Measurements from ENCODE around the gene CBX4. TPM values are rescaled to one million over a fixed set of nuclear protein-coding genes. Genes with fewer than 3 reads are reported as not detected.

Gene CBX4
- total RNA-seq, 1 experiment from 2014 or later: 3.3 TPM

- no peak for ATAC-seq
- TF ChIP-seq ATF2 (CRISPR knock-in tag; IDR thresholded peaks at IDR 0.05; ENCODE audit: borderline replicate concordance, low read depth) (no peak), AR (CRISPR knock-in tag; IDR thresholded peaks at IDR 0.05) (no peak), ZNF219 (CRISPR knock-in tag; IDR thresholded peaks at IDR 0.05; ENCODE audit: borderline replicate concordance) (no peak), ETV6 (CRISPR knock-in tag; IDR thresholded peaks at IDR 0.05) (no peak), ESRRA (CRISPR knock-in tag; IDR thresholded peaks at IDR 0.05; ENCODE audit: borderline replicate concordance) (no peak), STAT6 (CRISPR knock-in tag; conservative IDR thresholded peaks at IDR 0.05; ENCODE audit: low read depth) (no peak), NFE2L1 (CRISPR knock-in tag; IDR thresholded peaks at IDR 0.05) (no peak), CTCF (IDR thresholded peaks at IDR 0.05) (no peak), FOXP1 (CRISPR knock-in tag; IDR thresholded peaks at IDR 0.05; ENCODE audit: borderline replicate concordance) (no peak), NR2C2 (CRISPR knock-in tag; IDR thresholded peaks at IDR 0.05) (no peak), ZNF671 (CRISPR knock-in tag; IDR thresholded peaks at IDR 0.05) (no peak), EMX1 (CRISPR knock-in tag; IDR thresholded peaks at IDR 0.05) (no peak), ZNF317 (CRISPR knock-in tag; IDR thresholded peaks at IDR 0.05; ENCODE audit: borderline replicate concordance, low read depth) (no peak)
- Mint-ChIP-seq H3K36me3 (no peaks in the 10 kb centered on the region), H3K4me1 (peaks cover 3% of the 10 kb centered on the region), H3K9me3 (no peaks in the 10 kb centered on the region), H3K4me3 (no peak overlapping the region), H3K27me3 (ENCODE audit: low read depth) (peaks cover 24% of the 10 kb centered on the region), H3K27ac (no peak overlapping the region)
- ChIA-PET CTCF (interaction anchor here (0.7 to 3.0 kb wide), 6 partner anchors 10 to 129 kb away, joined by 3 to 20 read pairs (median 3); partner anchors contain the start of gene CBX4), POLR2A (no interaction called here)
- DNase-seq (ENCODE audit: low spot score): no peak
Measured at GRCh38 chr17:79851461-79851817, 12.2 kb upstream of the CBX4 start.

GRCh38 chr17:79850571-79851460, 11.6 kb upstream of the CBX4 start:
- Mint-ChIP-seq H3K27ac (no peak overlapping the region), H3K4me1 (peaks cover 3% of the 10 kb centered on the region), H3K9me3 (no peaks in the 10 kb centered on the region), H3K27me3 (ENCODE audit: low read depth) (peaks cover 31% of the 10 kb centered on the region), H3K36me3 (no peaks in the 10 kb centered on the region), H3K4me3 (no peak overlapping the region)
- ChIA-PET CTCF (interaction anchor here (0.7 to 3.0 kb wide), 11 partner anchors 10 to 158 kb away, joined by 3 to 20 read pairs (median 3); partner anchors contain the start of gene CBX4), POLR2A (interaction anchor here (1.1 kb wide), 1 partner anchor 100 kb away, joined by 3 read pairs; no protein-coding TSS in a partner anchor)
- ATAC-seq: no peak
- no peak for DNase-seq (ENCODE audit: low spot score)
- TF ChIP-seq ZNF138 (CRISPR knock-in tag; conservative IDR thresholded peaks at IDR 0.05): no peak
- no peak for TF ChIP-seq TP53 (CRISPR knock-in tag; IDR thresholded peaks at IDR 0.05)
- TF ChIP-seq ETV6 (CRISPR knock-in tag; IDR thresholded peaks at IDR 0.05): no peak
- TF ChIP-seq ZBTB43 (CRISPR knock-in tag; IDR thresholded peaks at IDR 0.05): no peak
- TF ChIP-seq ZNF121 (CRISPR knock-in tag; IDR thresholded peaks at IDR 0.05): no peak
- no peak for TF ChIP-seq STAT6 (CRISPR knock-in tag; conservative IDR thresholded peaks at IDR 0.05; ENCODE audit: low read depth)
- no peak for TF ChIP-seq KAT7 (CRISPR knock-in tag; IDR thresholded peaks at IDR 0.05; ENCODE audit: borderline replicate concordance)
- TF ChIP-seq FOXK1 (CRISPR knock-in tag; IDR thresholded peaks at IDR 0.05): no peak
- TF ChIP-seq MYBL2 (CRISPR knock-in tag; IDR thresholded peaks at IDR 0.05): no peak
- no peak for TF ChIP-seq ZBTB21 (CRISPR knock-in tag; IDR thresholded peaks at IDR 0.05; ENCODE audit: borderline replicate concordance)
- TF ChIP-seq NR2C2 (CRISPR knock-in tag; IDR thresholded peaks at IDR 0.05): no peak

Data from WTC11 (cell line).